GM19372 (cell line): ENCODE data around the gene POMT2.
"Not testable (repeated sequence)": the region's sequence is repeated elsewhere in the genome, so short reads cannot be mapped to it uniquely, and the experiment has no call there.

ENCODE experiments used
- ATAC-seq: cut with Tn5 transposase; IDR thresholded peaks from one replicate; pipeline ENCODE4 v1.9.1; 2021; ENCODE audit warnings: mild to moderate bottlenecking, low read depth, moderate library complexity; ENCODE audit not compliant: unreplicated experiment

Gene POMT2

GRCh38 chr14:77303417-77304156, 17.1 kb downstream of the POMT2 start:
- ATAC-seq, result no peak

GRCh38 chr14:77302926-77303325, 17.8 kb downstream of the POMT2 start:
- no peak for ATAC-seq

DNA sequence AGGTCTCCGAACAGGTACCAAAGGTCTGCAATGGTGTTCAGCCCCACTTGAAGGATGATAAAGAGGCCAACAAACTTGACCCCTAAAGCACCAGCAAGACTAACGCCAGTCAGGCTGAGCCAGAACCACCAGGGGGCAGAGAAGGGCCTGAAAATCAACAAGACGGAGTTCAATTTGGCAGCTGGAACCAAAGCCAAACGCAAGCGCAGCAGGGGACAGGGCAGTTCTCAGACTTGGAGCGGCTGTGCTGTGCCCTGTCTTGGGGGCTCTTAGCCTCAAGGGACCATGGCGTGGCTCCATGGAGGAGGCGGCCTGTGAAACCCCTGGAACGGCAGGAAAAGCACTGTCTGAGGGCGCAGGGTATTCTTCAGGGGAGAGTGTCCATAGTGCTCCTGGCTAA, 19.6 kb downstream of the POMT2 start:
- ATAC-seq, result no peak

GRCh38 chr14:77299771-77300170, 20.9 kb downstream of the POMT2 start:
- ATAC-seq, result no peak

- no peak for ATAC-seq
These were observed 23.8 kb downstream of the POMT2 start for GRCh38 chr14:77296906-77297305.

GRCh38 chr14:77296155-77296554, 24.5 kb downstream of the POMT2 start:
- no peak for ATAC-seq

DNA sequence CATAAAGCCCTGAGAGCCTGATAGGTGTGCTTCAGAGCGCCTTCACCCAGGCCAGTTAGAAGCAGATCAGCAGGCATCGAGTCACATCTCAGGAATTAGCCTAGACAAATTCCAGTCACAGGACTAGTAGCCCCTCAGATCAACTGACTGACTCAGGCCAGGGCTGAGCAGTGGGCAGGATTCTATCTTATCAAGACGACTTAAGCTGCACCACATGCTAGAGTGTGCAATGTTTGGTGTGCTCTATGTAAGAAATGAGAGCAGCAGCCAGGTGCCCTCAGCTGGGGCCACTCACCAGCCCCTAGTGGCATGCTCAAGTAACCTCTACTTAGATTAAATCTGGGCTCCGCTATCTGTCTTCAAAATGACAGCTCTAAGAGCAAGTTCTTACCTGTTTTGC, 30.0 kb downstream of the POMT2 start:
- ATAC-seq, result no peak

DNA sequence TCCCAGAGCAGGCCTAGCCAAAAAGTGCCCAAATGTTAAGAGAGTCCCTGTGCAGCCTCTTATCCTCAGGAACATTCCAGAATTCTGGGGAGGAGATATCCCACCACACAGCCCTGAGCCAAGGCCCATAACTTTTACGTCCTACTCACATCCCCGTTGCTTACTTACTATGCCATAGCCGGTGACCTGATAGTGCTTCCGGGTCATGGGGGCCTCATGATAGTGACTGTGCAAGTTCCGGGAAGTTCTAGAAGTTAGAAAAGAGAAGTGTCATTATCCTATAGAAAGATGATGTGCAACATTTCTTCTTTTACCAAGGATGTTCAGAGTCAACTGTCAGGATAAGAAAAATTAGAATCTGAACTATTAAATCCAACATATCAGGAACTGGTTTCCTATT, 34.1 kb downstream of the POMT2 start:
- no peak for ATAC-seq

DNA sequence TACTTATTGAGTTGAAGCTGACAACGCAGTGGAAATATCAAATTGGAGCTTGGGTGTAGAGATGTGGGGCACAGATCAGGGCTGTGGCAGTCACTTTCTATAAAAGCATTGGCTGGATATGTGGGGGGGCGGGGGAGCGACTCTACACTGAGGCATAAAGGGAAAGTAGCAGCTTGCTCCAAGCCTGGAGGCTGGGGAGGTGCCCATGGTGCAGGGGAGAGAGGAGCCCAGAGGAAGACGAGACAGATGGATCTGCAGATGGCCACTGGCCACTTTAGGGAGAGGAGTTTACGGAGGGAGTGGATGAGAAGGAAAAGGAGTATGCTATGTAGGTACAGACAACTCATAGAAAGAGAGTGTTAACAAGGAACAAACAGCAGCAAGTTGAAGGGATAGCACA, 36.2 kb downstream of the POMT2 start:
- no peak for ATAC-seq

DNA sequence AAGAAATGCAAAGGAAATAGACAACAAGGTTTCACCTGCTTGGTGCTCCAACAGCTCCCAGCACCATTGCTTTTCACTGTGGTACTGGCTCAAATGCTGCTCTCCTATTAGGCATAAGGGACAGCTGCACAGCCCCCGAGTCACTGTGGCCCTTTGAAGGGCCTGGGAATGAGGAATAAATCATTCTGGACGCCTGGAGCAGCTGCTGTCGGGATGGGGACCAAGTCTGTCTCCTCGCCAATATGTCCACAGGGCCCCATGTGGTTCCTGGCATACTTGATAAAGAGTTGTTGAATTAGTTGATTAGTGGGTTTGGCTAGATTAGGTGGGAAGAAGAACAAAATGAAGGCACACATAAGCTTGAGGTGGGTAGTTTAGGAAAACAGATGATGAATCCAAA, 36.6 kb downstream of the POMT2 start:
- ATAC-seq, result no peak

- no peak for ATAC-seq
These were observed 38.8 kb downstream of the POMT2 start for GRCh38 chr14:77281852-77282410.

DNA sequence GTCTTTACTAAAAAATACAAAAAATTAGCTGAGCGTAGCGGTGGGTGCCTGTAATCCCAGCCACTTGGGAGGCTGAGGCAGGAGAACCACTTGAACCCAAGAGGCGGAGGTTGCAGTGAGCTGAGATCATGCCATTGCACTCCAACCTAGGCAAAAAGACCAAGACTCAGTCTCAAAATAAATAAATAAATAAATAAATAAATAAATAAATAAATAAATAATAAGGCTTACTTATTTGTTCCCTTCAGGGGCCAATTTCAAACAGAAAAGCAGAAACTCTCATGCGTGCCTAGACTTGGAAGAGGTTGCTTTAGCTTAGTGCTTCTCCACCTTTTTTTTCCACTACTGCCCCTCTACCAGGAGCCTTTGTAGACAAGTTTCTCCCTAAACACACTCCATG, 39.8 kb downstream of the POMT2 start:
- ATAC-seq, result not testable (repeated sequence)

- ATAC-seq, result no peak
These were observed 41.0 kb downstream of the POMT2 start for GRCh38 chr14:77279719-77280118.

DNA sequence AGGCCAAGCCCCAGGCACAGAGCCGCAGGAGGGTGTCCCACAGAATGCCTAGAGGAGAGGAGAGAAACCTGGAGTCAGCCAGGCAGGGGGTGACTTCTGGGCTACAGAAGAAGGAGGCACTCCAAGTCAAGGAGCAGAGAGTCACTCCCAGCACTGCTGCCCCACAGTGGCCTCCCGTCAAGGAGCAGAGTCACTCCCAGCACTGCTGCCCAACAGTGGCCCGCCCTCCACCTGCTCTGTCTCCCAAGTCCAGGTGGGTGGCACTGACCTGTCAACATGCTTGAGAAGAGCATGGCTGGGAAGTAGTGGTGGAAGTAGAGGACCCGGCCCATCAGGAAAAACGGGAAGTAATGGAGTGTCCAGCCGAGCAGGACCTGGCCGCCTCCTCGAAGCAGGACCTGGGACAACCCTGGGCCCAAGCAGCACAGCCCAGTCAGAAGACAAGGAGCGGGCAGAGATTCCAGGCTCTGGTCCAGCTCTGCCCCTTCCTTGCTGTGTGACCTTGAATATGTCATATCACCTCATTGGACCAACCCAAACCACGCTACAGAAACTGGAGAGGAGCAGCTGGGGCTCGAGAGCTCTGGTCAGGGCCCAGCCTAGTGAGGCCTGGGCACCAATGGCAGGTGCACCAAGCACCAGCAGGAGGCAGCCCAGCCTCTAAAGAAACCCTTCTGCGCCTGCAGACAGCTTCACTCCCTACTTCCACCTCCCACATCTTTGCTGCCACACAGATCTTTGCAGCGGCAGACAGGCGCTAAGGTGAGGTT, 42.0 kb downstream of the POMT2 start:
- ATAC-seq, result no peak

DNA sequence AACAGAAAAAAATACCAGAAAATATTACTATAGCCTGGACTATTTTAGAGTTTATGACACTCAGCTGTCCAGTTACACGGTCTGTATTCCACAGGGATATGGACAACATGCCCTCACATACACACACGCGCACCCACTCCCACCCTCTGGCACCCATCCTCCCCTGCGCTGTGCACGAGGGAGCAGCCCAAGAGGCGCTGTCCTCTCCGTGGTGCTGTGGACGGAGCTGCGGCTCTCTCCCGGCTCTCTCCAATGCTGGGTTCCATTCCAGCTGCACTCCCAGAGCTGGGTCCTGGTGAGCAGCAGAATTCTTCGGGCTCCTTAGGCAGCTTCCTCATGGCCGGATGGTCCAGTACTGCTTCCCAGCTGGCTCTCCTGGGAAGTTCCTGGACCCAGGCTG, 43.7 kb downstream of the POMT2 start:
- ATAC-seq, result no peak

DNA sequence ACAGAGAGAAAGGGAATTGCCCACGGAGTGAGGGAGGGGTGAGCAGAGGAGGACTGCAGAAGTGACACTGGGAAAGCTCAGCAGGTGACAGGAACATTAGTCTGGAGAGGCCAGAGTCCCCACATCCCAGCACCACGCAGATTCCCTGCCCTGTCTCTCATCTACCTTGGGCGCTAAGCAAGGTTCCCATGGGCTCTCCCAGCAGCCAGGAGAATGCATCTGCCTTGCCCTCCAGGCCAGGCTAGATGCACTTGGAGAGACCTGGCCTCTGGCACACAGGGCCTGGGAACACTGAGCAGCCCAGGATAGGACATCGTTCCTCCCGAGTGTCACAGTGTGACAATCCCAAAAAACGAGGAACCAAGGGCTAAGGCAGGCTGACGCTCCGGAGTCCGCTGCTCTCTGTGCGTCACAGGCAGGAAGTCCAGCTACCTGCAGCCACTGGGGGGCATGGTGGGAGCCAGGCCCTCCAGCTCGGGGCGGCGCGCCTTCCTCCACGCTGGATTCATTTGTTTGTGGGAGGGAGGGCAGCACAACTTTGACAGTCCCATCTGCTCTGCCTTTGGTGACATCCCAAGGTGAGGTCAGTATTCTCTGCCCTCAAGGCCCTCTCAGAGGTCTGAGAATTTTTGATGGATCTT, 44.3 kb downstream of the POMT2 start:
- ATAC-seq, result no peak

DNA sequence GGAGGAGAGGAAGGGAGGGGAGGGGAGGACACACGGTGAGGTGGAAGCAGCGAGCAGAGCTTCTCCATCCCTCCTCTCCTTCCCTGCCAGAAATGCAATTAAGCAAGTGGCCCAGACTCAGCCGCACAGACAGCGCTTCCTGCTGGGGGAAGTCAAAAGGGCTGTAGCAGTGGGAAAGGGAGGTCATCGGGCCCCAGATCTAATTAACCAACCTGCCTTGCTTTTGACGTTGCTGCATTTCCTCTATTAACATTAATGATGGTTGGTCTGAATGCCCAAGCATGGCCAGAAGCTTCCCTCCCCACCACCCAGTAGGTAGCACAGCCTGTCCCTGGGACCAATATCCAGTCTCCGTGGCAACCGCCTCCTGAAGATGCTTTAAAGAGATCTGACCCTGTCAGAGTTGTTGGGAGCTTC, 45.1 kb downstream of the POMT2 start:
- no peak for ATAC-seq

DNA sequence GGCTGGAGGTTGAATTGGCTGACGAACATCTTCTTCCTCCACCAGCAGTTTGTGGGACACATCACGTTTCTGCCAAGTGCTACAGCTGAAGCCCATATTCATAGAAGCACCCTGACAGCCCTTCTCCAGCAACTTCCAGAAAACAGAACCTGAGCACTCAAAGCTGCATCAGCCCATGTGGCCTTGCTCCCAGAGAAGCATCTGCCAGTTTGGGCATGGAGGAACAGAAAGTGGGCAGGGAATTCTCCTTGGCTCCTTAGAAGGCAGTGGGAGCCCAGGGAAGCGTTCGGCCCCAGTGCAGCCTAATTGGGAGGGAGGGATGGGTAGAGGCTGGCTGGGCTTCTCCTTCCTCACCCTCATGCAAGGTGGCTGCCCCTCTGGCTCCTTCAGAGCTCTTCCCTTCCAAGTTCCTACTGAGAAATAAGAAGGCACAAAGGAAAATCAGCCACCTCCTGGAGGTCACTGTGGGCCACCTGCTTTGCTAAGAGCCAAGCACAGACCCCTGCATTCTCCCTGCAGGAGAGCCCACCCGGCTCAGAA, 45.6 kb downstream of the POMT2 start:
- ATAC-seq, result no peak

DNA sequence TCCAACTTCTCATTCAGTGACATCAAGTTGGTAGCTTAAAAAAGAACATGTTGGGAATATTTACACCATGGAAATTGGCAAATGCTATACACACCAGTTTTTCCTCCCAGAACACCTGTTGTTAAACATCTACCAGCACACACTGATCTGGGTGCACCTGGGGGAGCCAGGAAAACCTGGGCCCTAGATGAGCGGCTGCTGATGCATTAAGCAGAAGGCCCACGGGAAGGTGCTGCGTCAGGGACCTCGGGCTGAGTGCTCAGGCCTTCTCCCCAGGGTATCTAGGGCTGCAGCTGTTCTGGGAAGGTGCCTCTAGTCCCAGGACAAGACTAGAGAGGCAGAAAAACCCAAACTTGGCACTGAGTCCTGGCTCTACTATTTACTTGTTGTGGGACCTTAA, 46.9 kb downstream of the POMT2 start:
- ATAC-seq, result no peak

- no peak for ATAC-seq
These were observed 48.4 kb downstream of the POMT2 start for GRCh38 chr14:77272261-77272660.

DNA sequence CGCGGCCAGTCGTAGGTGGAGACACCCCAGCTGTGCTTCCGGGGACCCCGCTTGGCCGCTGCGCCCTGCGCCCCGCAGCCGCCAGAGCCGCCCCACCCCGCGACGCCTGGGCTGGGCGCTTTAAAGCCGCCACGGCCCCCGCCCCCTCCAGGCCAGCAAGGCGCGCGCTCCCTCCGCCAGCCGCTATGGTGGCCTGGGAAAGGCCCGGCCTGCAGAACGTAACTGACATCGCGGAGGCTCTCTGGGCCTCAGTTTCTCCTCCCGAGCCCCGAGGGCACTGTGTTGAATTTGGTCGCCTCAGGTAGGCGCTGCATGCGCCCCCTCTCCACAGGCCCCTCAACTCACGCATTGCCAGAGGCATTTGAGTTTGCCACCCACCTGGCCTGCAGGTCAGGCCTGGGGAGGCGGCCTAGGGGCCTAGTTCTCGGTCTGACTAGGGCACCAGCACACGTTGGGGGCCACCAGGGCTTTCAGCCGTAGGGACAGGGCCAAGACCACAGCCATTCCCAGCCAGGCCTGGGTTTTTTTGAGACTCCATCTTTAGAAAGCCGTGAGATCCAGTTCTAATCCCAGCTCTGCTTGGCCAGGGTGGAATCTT, 49.5 kb downstream of the POMT2 start, which contains the start of gene NGB:
NGB (minus strand) TSS at position 94 of the 598 bp plus-strand sequence. CDS start 269 bp downstream, outside the sequence.
- no peak for ATAC-seq
